HTERT RPE-1 (cell line): ENCODE results near the gene NFKBIB.

Source experiments
- in situ Hi-C: fragments of 300-500 bp; cut with MboI; formaldehyde crosslinking; loops from 4 replicates; pipeline ENCODE4 v1.14.3; 2020; ENCODE audit warnings: low sequenced_read_pairs

Gene NFKBIB

DNA sequence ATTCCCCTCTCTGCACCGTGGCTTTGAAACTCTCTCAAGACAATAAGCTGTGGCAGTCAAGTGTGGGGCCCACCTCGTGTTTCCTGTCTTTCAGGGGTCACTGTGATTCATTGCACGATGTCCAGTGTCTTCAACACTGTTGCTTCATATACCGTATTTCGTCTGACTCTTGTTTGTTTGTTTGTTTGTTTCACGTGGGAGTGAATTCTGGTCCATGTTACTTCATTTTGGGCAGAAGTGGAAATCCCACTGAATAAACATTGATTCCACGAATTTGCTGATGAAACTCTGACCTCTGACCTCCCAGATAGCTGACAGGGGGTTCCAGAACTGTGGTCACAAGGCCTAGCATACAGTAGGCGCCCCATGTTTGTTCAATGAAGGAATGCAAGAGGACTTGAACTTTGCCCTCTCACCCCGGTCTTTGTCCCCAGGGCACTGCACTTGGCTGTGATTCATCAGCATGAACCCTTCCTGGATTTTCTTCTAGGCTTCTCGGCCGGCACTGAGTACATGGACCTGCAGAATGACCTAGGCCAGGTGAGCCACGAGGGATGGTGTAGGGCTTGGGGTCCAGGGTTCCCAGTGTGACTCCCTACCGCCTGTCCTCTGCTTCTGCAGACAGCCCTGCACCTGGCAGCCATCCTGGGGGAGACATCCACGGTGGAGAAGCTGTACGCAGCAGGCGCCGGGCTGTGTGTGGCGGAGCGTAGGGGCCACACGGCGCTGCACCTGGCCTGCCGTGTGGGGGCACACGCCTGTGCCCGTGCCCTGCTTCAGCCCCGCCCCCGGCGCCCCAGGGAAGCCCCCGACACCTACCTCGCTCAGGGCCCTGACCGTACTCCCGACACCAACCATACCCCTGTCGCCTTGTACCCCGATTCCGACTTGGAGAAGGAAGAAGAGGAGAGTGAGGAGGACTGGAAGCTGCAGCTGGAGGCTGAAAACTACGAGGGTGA lies 5.1 kb downstream of the NFKBIB start:
- in situ Hi-C loops = no loop called here

GRCh38 chr19:38905620-38906019 lies 5.9 kb downstream of the NFKBIB start:
- in situ Hi-C loops = no loop called here

DNA sequence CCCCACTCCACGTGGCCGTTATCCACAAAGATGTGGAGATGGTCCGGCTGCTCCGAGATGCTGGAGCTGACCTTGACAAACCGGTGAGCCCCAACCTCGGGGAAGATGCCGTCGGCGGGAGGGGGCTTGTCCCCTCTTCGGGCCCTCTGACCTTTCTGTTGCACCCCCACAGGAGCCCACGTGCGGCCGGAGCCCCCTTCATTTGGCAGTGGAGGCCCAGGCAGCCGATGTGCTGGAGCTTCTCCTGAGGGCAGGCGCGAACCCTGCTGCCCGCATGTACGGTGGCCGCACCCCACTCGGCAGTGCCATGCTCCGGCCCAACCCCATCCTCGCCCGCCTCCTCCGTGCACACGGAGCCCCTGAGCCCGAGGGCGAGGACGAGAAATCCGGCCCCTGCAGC lies 7.5 kb downstream of the NFKBIB start:
- in situ Hi-C loops = no loop called here

GRCh38 chr19:38907670-38908069 lies 7.9 kb downstream of the NFKBIB start:
- in situ Hi-C loops = no loop called here

DNA sequence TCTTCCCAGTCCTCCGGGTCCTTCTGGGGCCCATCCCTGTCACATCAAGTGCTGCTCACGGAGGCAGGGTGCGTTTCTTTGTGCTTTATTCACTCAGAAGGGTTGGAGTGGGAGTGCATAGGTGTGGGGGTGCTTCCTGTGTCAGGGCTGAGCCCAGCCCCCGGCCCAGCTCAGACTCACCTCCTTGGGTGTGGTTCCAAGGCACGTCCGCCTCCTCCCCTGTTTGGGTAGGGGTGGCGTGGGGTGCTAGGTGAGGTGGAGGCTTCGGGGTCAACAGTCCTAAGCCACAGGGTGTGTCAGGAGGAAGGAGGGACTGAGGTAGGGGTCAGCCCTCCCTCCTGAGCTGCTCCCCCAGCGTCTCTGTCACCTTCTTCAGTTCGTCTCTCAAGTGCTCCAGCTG lies 9.1 kb downstream of the NFKBIB start:
- in situ Hi-C loops = no loop called here

DNA sequence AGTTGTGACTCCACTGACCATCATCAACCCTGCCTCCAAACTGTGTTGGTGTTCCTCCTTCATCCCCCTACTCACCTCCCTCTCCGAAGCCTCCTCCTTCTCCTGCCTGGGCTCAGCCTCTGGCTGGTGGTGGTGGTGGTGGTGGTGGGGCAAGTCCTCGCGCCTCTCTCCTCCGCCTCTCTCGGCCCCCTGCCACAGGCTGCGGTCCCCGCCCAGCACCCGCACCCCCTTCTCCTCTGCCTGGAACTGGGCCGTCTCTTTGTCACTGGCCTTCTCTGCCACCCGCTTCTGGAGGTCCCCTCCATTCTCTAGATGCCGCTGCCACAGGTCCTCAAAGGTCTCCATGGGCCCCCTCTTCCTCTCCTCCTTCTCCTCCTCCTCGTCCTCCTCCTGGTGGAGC lies 10.7 kb downstream of the NFKBIB start:
- in situ Hi-C loops = no loop called here

- in situ Hi-C loops = no loop called here
Measured at GRCh38 chr19:38911388-38912001, 11.7 kb downstream of the NFKBIB start.

DNA sequence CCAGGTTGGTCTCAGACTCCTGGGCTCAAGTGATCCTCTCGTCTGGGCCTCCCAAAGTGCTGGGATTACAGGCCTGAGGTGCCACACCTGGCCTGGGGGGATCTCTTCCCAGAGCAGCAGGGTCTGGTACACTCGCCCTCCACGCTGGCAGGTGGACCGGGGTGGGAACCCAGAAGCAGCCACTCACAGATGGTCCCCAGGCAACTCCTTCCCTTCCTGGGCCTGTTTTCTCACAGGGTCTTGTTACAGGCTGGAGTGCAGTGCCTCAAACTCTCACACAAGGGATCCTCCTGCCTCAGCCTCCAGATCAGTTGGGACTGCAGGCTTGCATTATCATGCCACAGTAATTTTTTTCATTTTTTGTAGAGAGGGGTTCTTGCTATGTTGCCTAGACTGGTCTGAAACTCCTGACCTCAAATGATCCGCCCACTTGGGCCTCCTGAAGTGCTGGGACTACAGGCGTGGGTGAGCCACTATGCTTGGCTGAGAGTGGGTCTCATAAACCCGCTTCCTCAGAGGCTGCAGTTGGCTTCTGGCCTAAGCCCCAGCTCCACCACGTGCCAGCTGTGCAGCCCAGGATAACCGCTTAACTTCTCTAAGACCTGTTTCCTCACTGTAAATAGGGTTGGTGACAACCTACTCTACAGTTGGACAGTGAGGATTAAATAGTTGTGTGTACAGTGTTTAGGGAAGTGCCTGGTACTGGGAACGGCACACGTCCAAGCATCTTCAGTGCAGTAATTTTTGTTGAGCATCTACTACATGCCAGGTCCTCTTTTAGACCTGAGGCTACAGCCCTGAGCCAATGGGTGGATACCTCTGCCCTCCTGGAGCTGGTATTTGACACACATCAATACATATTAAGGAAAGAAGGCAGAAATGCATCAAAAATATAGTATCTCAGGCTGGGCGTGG lies 13.1 kb downstream of the NFKBIB start:
- in situ Hi-C loops = no loop called here

DNA sequence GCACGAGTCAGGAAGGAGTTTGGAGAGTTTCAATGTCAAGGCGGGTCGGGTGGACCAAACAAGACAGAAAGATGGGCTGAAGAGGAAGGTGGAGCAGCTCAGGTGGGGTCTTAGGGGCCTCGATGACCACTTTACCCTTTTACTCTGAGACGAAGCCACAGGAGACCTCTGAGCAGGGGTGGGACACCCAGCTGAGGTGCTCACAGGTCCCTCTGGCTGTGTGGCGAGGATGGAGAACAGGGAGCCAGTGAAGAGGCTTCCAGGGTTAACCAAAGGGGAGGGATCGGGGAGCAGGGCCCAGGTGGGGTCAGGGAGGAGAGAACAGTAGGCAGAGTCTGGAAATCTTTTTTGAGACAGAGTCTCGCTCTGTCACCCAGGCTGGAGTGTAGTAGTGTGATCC lies 14.2 kb downstream of the NFKBIB start:
- in situ Hi-C loops = no loop called here

DNA sequence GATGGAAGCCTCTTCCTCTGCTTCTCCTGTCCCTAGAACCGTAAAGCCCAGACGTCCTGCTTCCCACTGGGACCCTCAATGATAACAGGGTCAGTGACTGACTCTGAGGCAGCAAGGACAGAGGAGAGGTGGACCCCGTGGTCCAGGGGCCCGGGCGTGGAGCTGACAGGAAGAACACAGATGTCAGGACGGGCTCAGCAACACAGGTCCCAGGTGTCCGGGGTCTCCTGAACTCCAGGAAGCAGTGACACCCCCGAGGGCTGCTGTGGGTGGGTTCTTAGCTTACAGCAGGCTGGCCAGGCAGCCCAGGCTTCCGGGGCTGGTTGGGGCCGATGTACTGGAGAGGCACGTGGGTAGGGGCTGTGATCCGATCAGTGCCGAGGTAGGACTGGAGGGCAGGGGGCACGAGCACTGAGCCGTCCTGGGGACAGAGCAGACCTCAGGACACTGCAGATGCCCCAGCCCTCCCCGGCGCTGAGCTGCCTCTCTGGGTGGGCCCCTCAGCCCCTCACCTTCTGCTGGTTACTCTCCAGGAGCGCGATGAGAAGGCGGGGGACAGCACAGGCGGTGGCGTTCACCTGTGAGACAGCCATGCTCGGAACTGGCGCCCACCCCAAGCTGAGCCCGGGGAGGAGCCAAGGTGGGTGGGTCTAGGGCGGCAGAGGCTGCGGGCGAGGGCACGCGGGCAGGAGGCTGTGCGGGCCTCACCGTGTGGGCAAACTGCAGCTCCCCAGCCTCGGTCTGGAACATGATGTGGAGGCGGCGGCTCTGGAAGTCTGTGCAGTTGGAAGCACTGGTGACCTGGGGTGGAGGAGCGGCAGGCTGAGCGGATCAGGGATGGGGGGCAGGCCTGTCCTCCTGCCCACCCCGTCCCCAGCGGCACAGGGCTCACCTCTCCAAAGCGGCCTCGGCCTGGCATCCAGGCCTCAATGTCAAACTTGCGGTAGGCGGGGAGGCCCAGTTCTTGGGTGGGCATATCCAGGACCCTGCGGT lies 15.9 kb downstream of the NFKBIB start:
- in situ Hi-C loops = no loop called here

DNA sequence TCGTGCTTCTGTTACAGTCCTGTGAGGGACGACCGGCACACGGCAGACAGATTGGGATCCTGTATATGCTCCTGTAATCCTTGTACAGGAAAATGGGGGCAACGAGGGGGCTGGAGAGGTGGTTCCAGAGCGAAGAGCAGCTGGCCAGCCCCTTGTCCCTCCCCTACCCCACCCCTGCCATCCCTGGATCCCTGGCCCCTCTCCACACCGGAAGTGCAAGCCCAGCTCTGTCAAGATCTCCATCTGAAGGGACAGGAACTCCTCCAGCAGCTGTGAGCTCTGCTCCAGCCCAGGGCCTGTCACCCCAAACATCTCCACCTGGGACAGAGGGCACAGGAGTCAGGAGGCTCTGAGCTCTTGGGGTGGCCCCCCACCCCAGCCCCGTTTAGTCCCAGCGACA lies 17.7 kb downstream of the NFKBIB start:
- in situ Hi-C loops = no loop called here

- in situ Hi-C loops = no loop called here
Measured at GRCh38 chr19:38917921-38918491, 18.2 kb downstream of the NFKBIB start.

- in situ Hi-C loops = no loop called here
Measured at GRCh38 chr19:38918526-38918925, 18.8 kb downstream of the NFKBIB start.

DNA sequence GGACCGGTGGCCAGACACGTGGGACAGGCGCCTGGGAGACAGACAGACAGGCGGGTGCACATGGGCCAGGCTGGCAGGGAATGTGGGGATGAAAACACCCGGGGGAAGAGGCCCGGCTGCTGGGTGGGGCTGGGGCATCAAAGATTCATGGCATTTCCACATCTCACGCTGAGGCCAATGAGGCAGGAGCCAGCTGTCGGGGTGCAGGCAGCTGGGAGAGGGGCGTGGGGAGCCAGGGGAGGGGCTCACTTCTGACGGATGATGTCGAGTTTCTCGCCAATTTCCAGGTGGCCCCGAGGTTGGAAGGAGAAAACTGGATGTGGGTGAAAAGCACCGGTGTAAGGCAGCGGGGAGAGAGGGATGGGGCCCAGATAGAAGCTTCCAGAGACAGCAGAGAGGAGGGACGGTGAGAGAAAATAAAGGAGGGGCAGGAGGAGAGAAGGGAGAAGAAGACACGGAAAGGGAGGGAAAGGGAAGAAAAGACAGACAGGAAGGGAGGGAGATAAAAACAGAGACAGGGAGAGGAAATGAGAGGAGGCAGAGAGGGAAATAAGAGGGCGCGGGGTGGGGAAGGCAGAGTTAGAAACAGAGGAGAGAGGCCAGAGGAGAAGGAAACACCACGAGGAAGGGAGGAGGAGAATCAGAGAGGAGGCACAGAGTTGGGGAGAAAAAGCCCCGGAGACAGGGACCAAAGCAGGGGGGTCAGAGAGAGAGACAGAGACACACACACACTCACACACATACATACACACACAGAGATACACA lies 20.2 kb downstream of the NFKBIB start:
- in situ Hi-C loops = no loop called here

DNA sequence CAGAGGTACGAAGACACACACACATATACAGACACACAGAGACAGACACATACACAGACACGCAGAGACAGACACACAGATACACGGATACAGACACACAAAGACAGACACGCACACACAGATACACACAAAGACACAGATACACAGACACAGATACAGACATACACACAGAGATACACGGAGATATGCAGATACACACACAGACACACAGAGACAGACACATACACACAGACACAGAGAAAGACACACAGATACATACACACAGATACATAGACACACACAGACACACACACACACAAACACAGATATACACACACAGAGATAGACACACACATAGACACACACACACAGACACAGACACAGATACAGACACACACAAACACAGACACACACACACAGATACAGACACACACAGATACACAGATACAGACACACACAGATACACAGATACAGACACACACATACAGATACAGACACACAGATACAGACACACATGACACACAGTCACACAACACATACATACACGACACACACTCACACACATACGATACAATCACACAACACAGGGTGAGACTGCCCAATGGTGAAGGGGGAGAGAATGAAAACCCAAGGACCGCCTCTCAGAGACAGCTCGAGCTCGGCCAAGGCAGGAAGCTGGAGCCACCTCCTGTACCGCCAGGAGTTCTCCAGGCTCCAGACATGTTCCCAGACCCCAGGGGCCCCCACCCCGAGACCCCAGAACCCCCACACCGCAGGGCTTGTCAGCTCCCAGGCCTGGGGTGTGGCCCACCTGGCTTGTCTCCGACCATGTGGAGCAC lies 21.0 kb downstream of the NFKBIB start:
- in situ Hi-C loops = no loop called here

- in situ Hi-C loops = no loop called here
Measured at GRCh38 chr19:38921420-38922274, 21.9 kb downstream of the NFKBIB start.

- in situ Hi-C loops = no loop called here
Measured at GRCh38 chr19:38922482-38922881, 22.7 kb downstream of the NFKBIB start.
